ENCODE results near the gene ATP8B4.

GRCh38 chr15:50126072-50126471 lies 7.0 kb upstream of the ATP8B4 start:
- TF ChIP-seq EZH2 (IDR thresholded peaks at IDR 0.05; ENCODE audit: low read depth, low read length, severe bottlenecking) (no peak), GABPA (IDR thresholded peaks at IDR 0.05; ENCODE audit: borderline replicate concordance, insufficient read depth, low read length) (no peak)
- TF ChIP-seq, protein P1, sequence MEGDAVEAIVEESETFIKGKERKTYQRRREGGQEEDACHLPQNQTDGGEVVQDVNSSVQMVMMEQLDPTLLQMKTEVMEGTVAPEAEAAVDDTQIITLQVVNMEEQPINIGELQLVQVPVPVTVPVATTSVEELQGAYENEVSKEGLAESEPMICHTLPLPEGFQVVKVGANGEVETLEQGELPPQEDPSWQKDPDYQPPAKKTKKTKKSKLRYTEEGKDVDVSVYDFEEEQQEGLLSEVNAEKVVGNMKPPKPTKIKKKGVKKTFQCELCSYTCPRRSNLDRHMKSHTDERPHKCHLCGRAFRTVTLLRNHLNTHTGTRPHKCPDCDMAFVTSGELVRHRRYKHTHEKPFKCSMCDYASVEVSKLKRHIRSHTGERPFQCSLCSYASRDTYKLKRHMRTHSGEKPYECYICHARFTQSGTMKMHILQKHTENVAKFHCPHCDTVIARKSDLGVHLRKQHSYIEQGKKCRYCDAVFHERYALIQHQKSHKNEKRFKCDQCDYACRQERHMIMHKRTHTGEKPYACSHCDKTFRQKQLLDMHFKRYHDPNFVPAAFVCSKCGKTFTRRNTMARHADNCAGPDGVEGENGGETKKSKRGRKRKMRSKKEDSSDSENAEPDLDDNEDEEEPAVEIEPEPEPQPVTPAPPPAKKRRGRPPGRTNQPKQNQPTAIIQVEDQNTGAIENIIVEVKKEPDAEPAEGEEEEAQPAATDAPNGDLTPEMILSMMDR (IDR thresholded peaks at IDR 0.05; ENCODE audit: control extremely low read depth in 1 of 3, insufficient read depth in 1 of 3, low read depth in 1 of 3, low read length in 3 of 3), result no peak
